ENCODE results near the gene WDR59. TPM values are rescaled to one million over a fixed set of nuclear protein-coding genes. Genes with fewer than 3 reads are reported as not detected.
A peak's percentile ranks its signal among the peaks of the same experiment; 100 is the strongest.

Gene WDR59
- total and polyA plus RNA-seq, 9 of the 15 experiments (the other 6 are each of a cell fraction or from before 2014, with no cell fraction given): 12.7 to 126 (median 34.7) TPM

- TF ChIP-seq REST (IDR thresholded peaks at IDR 0.05; ENCODE audit: borderline replicate concordance) (no peak), REST (CRISPR knock-in tag; IDR thresholded peaks at IDR 0.05; ENCODE audit: low read depth) (no peak), XRCC3 (IDR thresholded peaks at IDR 0.05) (no peak), IRF9 (tag; IDR thresholded peaks at IDR 0.05) (no peak), GABPB1 (CRISPR knock-in tag; IDR thresholded peaks at IDR 0.05) (no peak), ZNF444 (CRISPR knock-in tag; IDR thresholded peaks at IDR 0.05) (peak; percentile 74), FOS (IDR thresholded peaks at IDR 0.05; ENCODE audit: extremely low read depth, insufficient read length) (no peak), ZNF124 (CRISPR knock-in tag; IDR thresholded peaks at IDR 0.05) (no peak), ZBTB1 (CRISPR knock-in tag; IDR thresholded peaks at IDR 0.05; ENCODE audit: borderline replicate concordance, low read depth) (no peak), OTX1 (CRISPR knock-in tag; IDR thresholded peaks at IDR 0.05) (no peak), CHCHD3 (CRISPR knock-in tag; IDR thresholded peaks at IDR 0.05) (no peak), KLF10 (CRISPR knock-in tag; IDR thresholded peaks at IDR 0.05) (no peak), POLR2B (IDR thresholded peaks at IDR 0.05; ENCODE audit: low read depth, partially characterized antibody) (no peak), CTCF (IDR thresholded peaks at IDR 0.05 in 2 of 3, conservative IDR thresholded peaks at IDR 0.05 in 1 of 3; ENCODE audit: insufficient read depth in 2 of 3, low read depth in 1 of 3, low read length in 3 of 3) (no peak), GTF2B (IDR thresholded peaks at IDR 0.05; ENCODE audit: extremely low read depth, insufficient read length) (no peak), ZNF699 (CRISPR knock-in tag; IDR thresholded peaks at IDR 0.05; ENCODE audit: insufficient replicate concordance) (no peak), ZNF512 (tag; IDR thresholded peaks at IDR 0.05) (peak; percentile 57)
Measured at GRCh38 chr16:74999219-74999608, 14.3 kb upstream of the WDR59 start (continued).
